HG03060 (cell line): ENCODE measurements around the gene AQP11.
"Not testable (repeated sequence)": the region's sequence is repeated elsewhere in the genome, so short reads cannot be mapped to it uniquely, and the experiment has no call there.

Source experiments
- ATAC-seq: cut with Tn5 transposase; IDR thresholded peaks from one replicate; pipeline ENCODE4 v1.9.1; 2021; ENCODE audit warnings: low read depth, moderate number of reproducible peaks; ENCODE audit not compliant: unreplicated experiment

Gene AQP11

DNA sequence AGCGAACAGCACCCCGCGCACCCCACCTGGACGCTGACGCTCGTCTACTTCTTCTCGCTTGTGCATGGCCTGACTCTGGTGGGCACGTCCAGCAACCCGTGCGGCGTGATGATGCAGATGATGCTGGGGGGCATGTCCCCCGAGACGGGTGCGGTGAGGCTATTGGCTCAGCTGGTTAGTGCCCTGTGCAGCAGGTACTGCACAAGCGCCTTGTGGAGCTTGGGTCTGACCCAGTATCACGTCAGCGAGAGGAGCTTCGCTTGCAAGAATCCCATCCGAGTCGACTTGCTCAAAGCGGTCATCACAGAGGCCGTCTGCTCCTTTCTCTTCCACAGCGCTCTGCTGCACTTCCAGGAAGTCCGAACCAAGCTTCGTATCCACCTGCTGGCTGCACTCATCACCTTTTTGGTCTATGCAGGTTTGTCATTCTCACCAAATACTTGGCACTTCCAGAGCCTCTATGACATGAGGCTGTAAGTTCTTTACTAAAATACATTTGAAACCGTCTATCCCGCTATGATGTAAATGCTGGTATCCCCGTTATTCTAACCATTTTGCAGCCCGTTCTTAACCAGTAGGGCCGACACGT, 535 bp downstream of the AQP11 start:
- ATAC-seq = no peak

DNA sequence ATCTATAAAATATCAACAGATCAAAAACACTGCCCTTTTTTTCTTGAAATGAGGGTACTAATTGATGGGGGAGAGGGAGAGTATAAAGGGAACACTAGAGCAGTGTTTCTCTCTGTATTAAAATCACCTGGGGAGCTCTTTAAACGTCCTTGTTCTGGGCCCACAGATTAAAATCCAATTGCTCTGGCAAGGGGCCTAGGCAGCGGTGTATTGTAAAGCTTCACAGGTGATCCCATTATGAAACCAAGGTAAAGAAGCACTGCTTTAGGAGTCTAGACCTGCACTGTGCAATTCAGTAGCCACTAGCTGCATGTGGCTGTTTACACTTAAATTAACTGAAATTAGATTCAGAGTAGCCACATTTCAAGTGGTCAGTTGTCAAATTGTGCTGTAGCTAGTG, 3.0 kb downstream of the AQP11 start:
- ATAC-seq = no peak

DNA sequence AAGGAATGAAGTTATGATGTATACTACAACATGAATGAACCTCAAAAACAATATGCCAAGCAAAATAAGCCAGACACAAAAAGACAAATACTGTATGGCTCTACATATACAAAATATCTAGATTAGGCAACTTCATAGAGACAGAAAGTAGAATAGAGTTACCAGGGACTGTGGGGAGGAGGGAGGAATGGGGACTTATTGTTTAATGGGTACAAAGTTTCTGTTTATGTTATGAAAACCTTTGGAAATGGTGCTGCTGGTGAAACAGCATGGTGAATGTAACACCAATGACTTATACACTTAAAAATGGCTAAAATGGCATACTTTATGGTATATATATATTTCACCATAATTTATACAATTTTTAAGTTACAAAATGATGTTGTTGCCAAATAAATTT, 4.1 kb downstream of the AQP11 start:
- no peak for ATAC-seq

DNA sequence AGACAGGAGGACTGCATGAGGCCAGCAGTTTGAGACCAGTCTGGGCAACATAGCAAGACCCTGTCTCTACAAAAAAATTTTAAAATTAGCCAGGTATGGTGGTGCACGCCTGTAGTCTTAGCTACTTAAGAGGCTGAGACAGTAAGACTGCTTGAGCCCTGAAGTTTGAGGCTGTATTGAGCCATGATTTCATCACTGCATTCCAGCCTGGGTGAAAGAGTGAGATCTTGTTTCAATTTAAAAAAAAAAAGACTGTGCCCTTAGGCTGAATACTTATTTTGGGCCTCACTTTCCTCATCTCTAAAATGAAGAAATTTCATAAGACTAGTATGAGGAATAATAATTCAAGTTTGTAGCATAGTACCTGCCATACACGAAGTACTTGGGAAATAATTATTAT, 6.9 kb downstream of the AQP11 start:
- ATAC-seq = no peak

DNA sequence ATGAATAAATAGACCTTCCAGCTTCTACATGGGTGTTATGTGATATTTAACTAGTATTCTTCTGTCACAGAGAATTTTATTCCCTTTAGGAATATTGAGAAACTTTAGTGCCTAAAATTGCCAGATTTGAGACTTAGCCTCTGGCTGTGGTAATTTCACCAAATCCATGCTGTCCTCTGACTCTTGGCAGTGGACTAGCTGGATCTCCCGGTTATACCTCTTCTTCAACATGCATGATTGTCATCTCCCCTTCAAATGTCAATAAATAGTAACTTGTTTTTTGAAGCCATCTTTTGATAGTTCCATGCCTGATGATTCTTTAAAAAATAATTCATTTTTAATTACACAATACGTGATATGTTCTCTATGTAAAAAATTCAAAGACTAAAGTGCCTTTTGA, 8.4 kb downstream of the AQP11 start:
- no peak for ATAC-seq

DNA sequence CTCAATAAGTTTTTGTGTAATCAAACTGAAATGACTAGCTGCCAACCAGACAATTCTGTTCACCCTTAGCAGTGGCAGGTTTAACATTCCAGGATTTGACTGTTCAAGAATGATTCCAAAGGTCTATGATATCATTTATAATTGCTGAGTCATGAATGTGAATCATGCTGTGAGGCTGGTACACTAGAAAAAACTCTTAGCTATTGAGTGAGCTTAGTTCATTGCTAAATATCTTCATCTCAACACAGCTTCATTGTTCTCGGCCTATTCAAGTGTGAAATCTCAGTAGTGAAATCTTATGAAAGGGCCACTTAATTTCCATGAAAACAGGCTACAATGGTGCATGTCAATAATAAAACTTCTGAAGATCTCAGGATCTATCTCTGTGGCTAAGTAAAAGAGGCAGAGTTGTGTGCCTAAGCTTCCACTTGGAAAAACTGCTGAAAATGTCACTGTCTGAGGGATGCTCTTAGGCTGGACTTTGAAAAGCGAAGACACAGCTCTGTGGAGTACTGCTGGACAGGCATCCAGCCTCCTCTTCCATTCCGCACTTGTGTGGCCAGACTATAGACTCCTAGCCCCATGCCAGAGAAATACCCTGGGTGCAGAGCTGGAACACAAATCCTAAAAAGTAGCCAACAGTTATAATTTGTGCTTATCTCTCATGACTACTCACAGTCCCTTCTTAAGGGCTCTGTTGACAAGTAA, 12.8 kb downstream of the AQP11 start:
- no peak for ATAC-seq

DNA sequence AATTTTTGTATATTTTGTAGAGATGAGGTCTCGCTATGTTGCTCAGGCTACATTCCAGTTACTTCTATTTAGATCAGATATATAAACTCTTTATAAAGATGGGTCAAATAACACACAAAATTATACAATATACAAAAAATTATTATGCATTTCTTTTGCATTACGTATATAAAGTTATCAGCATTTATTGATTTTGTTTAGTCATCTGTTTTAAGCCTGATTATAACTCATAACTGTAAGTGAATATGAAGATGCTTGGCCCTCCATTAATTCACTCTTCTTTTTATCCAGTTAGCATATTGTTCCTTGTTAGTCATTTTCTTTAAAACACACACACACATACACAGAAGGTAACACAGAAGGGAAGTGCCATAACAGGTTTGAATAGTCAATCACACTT, 14.5 kb downstream of the AQP11 start:
- no peak for ATAC-seq

DNA sequence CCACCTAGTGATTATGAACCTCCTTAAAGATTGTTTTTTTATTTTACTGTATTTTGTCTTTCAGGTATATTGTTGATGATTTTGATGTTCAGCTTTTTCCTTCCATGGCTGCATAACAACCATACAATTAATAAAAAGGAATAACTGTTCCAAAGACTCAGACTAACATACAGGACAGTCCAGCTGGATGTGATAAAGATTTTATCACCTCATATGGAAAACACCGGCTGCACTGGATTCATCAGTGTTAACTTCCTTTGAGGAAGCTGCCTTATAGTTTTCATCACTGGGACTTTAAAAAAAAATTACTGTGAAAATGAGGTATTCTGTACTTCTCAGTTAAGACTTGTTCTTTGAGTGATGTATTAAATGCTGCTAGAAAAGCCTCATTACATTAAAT, 19.5 kb downstream of the AQP11 start:
- ATAC-seq = no peak

DNA sequence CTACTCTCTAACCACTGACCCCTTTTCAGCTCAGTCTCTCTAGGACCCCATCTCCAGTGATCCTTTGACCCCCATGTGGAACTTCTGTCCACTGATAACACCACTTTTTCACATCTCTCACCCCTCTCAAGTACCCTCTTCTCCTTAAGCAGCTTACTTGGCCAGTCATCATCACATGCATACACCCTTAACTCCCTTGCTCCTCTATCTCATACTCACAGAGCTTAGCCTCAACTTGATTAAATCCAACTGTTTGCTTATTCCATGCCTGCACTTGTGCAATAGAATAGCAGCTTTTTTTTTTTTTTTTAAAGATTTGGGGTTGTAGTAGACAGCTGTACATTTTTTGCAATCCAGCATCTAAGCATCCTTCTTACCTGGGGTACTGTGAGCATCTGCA, 22.2 kb downstream of the AQP11 start:
- no peak for ATAC-seq

DNA sequence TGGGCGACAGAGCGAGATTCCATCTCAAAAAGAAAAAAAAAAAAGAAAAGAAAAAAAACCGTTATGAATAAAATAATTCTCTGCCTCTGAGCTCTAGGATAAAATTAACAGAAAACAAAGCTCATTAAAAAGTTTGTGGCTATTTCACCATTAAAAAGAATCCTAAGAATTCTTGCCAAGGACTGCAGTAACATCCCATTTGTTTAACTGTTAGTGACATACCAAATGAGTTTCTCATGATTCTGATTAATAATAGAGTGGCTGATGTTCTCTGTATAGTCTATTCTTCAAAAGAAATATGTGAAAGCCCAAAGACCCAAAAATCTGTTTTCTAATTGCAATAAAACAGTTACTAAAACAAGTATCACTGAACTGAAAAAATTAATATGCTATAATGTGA, 28.1 kb downstream of the AQP11 start:
- no peak for ATAC-seq

DNA sequence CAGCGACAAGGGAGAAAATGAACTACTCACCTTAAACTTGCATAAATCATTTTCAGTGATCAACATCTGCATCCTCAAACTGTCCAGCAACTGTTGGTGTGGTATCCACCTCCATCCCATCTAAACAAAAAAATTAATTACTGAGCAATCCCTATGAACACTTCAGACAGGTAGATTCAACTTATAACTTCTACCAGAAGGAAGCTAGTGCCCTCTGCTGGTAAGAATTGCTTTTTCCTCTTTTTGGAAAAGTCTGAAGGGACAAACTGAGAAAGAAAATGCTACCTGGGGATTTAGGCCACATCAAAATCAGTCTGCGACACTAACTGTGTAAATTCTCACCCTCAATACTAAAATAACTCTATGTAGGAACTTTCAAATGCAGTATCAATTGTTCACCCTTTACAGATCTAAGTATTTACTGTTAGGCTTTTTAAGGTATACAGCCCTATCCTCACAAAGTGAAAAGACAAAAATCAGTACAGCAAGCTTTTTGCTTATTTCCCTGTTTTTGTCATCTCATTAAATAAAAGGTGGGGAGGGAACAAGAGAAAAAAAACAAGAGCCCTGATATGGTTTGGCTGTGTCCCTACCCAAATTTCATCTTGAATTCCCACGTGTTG, 29.9 kb downstream of the AQP11 start:
- ATAC-seq = no peak

DNA sequence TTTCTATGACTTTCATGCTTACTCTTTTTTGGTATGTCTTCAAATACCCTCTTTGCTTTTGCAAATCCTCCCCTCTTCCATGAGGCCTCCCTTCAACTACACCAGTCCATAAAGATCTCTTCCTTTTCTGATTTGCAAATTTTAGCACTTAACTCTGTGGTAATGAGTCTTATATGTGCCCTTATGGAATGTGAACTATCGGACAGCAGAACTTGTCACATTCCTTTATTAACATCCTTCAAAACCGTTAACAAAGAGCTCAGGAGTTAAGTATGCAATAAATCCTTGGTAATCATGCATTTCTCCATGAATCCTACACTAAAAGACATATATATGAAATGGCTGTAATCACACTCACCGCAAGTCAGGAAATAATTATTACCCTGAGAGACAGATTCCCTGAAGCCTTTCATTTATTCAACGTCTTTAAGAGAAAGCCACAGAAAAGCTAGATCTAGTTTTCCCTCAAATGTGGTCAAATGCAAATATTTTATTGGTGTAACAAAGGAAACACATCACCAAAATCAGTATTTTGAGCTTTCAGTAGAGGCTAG, 40.5 kb downstream of the AQP11 start:
- ATAC-seq = no peak

DNA sequence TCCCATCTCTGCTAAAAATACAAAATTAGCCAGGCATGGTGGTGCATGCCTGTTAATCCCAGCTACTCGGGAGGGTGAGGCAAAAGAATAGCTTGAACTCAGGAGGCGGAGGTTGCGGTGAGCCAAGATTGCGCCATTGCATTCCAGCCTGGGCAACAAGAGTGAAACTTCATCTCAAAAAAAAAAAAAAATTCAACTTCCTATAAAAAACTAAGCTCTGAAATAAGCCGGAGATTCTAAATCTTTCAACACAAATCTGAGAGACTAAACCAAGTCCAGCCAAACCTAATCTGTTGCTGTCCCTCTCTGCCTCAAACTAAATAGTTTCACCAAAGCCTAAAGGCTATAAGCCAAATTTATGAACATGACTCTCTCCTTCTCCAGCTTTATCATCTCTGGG, 44.2 kb downstream of the AQP11 start:
- not testable (repeated sequence) for ATAC-seq

DNA sequence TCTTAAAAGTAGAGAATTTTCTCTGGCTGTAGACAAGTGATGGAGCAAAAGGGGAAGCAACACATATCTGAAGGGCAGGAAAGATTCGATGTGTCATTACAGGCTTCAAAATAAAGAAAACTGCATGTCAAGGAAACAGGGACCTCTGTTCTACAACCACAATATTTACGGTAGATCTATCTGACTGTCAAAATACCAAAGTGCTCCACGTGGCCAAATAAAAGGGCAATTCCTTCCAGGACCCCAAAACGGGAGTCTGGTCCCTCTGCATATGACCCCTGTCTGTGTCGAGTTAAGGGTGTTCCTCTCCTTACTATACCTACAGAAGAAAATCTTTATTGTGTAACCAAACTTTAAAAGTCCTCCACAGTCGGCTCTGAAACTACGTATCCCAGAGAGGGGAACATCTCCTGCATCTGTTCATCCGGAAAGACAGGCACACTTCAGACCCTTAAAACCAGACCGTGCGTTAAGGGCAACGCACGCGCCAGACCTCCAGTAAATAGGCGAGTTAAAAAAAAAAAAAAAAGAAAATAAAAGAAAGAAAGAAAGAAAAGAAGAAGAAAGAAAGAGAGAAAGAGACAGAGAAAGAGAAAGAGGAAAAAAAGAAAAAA, 47.1 kb downstream of the AQP11 start:
- ATAC-seq = no peak

DNA sequence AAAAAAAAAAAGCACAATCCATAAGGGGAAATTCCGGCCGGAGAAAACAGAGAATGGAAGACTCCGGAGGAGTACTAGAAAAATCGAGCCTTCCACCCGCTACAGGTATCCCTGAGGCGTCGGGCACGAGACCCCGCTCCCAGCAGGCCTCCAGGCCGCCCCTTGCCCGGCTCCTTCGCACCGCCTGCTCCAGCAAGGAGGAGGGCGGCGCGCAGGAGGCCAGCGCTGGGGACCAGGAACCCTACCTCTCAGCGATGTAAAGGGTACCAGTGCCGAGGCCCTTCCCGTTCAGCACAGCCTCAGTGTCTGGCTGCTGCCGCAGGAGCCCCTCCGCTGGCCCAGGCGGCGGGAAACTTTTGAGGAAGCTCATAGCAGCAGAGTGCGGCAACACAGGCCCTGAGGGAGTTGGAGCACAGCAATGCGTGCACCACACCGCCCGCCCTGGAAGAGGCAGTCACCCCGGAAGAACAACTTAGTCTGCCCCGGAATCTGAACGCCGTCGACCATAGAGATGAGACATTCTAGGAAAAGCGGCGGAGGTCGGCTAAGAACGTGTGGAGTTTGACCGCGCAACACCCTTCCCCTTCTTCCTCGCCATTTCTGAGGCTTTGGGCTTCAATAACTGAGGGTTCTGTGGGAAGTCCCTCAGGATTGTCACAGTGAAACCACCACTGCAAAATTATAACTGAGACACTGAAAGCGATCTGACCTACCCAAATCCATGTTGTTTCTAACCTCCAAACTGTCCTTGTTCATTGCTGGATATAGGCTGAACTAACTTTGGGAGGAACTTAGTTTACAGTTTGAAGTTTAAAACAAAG, 47.8 kb downstream of the AQP11 start, which contains the start of gene CLNS1A:
Gene CLNS1A (minus strand): TSS at position 450 of the 821 bp plus-strand sequence. CDS start 80 bp downstream, at position 370.
- peak; percentile 94 for ATAC-seq

DNA sequence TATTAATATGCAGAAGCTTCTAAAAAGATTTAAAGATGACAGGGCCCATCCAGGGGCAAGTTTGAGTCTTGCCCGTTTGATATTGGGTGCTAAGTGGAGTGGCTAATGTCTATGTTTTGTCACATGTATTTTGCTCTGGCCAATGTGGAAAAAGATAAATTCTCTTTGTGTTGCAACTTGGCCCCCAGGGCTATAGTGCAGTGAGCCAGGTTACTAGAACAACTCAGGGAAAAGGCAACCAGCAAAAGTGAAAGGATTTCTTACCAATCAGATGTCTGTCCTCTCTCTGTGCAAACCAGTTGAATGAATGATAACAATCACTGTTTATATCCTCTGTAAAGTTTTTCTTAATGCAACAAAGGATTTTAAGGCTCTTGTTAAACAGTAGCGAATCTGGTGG, 52.5 kb downstream of the AQP11 start:
- ATAC-seq = no peak

DNA sequence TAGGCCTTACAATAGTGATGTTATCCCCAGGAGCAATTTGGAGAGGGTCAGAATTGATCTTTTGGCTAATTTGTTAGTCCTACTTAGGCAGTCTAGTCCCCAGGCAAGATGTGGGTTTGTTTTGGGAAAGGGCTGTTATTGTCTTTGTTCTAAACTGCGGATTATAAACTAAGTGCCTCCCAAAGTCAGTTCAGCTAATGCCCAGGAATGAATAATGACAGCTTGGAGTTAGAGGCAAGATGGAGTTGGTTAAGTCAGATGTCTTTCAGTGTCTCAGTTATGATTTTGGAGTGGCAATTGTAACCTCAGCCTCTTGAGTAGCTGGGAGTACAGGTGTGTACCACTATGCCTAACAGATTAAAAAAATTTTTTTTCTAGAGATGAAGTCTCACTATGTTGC, 55.1 kb downstream of the AQP11 start:
- ATAC-seq = no peak

DNA sequence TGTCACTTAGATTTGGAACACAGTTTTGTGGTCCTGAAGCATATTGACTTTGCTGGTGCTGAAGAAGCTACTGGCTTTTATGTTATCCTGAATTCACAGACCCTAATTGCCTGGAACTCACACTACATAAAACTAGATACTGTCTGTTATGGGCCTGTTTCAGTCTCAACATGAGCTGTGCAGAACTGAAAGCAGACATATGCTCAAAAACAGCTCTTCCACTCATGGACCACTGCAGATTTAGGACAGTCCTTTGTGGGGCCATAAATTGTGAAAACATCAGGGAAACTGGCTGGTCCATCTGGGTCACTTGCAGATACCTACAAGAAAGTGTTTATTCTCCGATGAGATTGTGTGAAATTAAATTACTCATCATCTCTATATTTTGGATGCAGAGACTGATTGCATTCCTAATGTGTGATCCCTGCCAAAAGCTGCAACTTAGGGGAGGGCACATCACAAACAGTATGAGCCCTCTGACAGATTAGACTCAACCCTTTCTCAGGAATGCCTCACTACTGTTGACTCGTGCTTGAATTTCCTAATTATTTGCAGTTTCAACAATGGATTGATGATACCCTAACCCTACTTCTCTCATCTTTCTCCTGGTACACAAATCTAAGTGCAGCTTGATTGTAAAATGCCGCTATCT, 58.0 kb downstream of the AQP11 start:
- no peak for ATAC-seq

DNA sequence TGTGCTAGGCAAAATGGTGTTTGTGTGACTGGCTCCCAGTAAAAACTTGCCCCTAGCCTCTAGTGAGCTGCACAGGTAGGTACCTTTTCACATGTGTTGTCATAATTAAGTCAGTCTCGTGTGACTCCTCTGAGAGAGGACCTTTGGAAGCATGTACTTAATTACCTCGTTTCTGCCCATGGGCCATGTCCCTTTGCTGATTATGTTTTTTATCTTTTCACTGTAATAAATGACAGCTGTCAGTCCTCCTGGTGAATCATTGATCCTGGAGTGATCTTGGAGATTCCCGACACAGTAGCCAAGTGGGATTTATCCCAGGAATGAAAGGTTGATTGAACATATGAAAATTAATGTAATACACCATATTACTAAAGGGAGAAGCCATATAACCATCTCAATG, 60.4 kb downstream of the AQP11 start:
- no peak for ATAC-seq
